HFF-Myc (cell line): ENCODE results near the gene CRYBG1.
"Not testable (repeated sequence)": the region's sequence is repeated elsewhere in the genome, so short reads cannot be mapped to it uniquely, and the experiment has no call there.

Experiments used
- DNase-seq: peaks from one replicate; pipeline ENCODE4 v3.0.0-alpha.2; 2011; ENCODE audit warnings: low read depth; ENCODE audit errors: extremely low read depth
- H3K4me3 ChIP-seq: replicated peaks from 2 replicates; pipeline ENCODE4 v1.5.1; 2011; ENCODE audit warnings: low read depth, mild to moderate bottlenecking, control low read depth, low read length
- CTCF ChIP-seq: IDR thresholded peaks from 2 replicates; pipeline ENCODE4 v1.5.1; 2012; ENCODE audit warnings: mild to moderate bottlenecking, low read depth, low read length, control low read depth; ENCODE audit errors: missing control alignments

CRYBG1 gene

GRCh38 chr6:106572875-106573585, 212.5 kb downstream of the CRYBG1 start:
- no peak for DNase-seq
- TF ChIP-seq CTCF, result no peak
- no peak overlapping the region for H3K4me3 ChIP-seq

GRCh38 chr6:106574741-106575458, 214.4 kb downstream of the CRYBG1 start:
- peak; percentile 33 for DNase-seq
- TF ChIP-seq CTCF, result no peak
- no peak overlapping the region for H3K4me3 ChIP-seq

- no peak for DNase-seq
- no peak for TF ChIP-seq CTCF
These were observed 218.8 kb downstream of the CRYBG1 start for GRCh38 chr6:106579281-106579680.

GRCh38 chr6:106581468-106581867, 221.0 kb downstream of the CRYBG1 start:
- no peak for TF ChIP-seq CTCF
- H3K4me3 ChIP-seq, result no peak overlapping the region
- no peak for DNase-seq

More at GRCh38 chr6:106579281-106579680, 218.8 kb downstream of the CRYBG1 start:
- H3K4me3 ChIP-seq, result no peak overlapping the region

GRCh38 chr6:106586815-106587415, 226.4 kb downstream of the CRYBG1 start:
- no peak overlapping the region for H3K4me3 ChIP-seq
- no peak for TF ChIP-seq CTCF
- DNase-seq, result no peak

GRCh38 chr6:106588937-106589336, 228.4 kb downstream of the CRYBG1 start:
- not testable (repeated sequence) for DNase-seq, H3K4me3 ChIP-seq

- no peak for TF ChIP-seq CTCF
- H3K4me3 ChIP-seq, result no peak overlapping the region
- DNase-seq, result peak; percentile 36
These were observed 230.8 kb downstream of the CRYBG1 start for GRCh38 chr6:106591111-106591825.
